Measurements from ENCODE around the gene BMP6. TPM values are rescaled to one million over a fixed set of nuclear protein-coding genes. Genes with fewer than 3 reads are reported as not detected.

Gene BMP6
- total RNA-seq, 1 experiment from 2014 or later = not detected

GRCh38 chr6:7758456-7758855 lies 32.6 kb downstream of the BMP6 start:
- no peak overlapping the region for H3K27ac ChIP-seq
- intact Hi-C loops (cut with micrococcal nuclease; ENCODE audit: unreplicated experiment) = no loop called here
- TF ChIP-seq, protein P1, sequence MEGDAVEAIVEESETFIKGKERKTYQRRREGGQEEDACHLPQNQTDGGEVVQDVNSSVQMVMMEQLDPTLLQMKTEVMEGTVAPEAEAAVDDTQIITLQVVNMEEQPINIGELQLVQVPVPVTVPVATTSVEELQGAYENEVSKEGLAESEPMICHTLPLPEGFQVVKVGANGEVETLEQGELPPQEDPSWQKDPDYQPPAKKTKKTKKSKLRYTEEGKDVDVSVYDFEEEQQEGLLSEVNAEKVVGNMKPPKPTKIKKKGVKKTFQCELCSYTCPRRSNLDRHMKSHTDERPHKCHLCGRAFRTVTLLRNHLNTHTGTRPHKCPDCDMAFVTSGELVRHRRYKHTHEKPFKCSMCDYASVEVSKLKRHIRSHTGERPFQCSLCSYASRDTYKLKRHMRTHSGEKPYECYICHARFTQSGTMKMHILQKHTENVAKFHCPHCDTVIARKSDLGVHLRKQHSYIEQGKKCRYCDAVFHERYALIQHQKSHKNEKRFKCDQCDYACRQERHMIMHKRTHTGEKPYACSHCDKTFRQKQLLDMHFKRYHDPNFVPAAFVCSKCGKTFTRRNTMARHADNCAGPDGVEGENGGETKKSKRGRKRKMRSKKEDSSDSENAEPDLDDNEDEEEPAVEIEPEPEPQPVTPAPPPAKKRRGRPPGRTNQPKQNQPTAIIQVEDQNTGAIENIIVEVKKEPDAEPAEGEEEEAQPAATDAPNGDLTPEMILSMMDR (conservative IDR thresholded peaks at IDR 0.05) = no peak
- TF ChIP-seq EZH2 (IDR thresholded peaks at IDR 0.05; ENCODE audit: low read depth) = no peak
- H3K4me1 ChIP-seq (replicated peaks; ENCODE audit: insufficient read depth) = peaks cover 16% of the 10 kb centered on the region; the same call in 1 of the 2 replicates
- ChIA-PET POLR2A (ENCODE audit: unreplicated experiment) (interaction anchor here (0.7 kb wide), 1 partner anchor 28 kb away, joined by 5 read pairs; no protein-coding TSS in a partner anchor), CTCF (no interaction called here)
- no peak overlapping the region for H3K4me3 ChIP-seq
- H4K20me1 ChIP-seq (ENCODE audit: insufficient read depth) = no peaks in the 10 kb centered on the region
- H3K27me3 ChIP-seq (ENCODE audit: insufficient read depth, low read depth) = no peaks in the 10 kb centered on the region
- 0 out of 2 replicates have a peak overlapping the region, but pooled peaks have one; percentile 4 for H3K4me2 ChIP-seq
- no peaks in the 10 kb centered on the region for H3K36me3 ChIP-seq (ENCODE audit: low read depth)
- peak; percentile 38 to 74 for DNase-seq
- no peak overlapping the region for H2AFZ ChIP-seq
- BruUV-seq (replicated peaks) = no TSS peak
- no peaks in the 10 kb centered on the region for H3K79me2 ChIP-seq (ENCODE audit: low read depth)
- no peaks in the 10 kb centered on the region for H3F3A ChIP-seq (ENCODE audit: insufficient read depth, low read depth)
- H3K9me3 ChIP-seq (ENCODE audit: insufficient read depth, low read depth) = no peaks in the 10 kb centered on the region
- H3K9me2 ChIP-seq (ENCODE audit: insufficient read depth) = no peaks in the 10 kb centered on the region

DNA sequence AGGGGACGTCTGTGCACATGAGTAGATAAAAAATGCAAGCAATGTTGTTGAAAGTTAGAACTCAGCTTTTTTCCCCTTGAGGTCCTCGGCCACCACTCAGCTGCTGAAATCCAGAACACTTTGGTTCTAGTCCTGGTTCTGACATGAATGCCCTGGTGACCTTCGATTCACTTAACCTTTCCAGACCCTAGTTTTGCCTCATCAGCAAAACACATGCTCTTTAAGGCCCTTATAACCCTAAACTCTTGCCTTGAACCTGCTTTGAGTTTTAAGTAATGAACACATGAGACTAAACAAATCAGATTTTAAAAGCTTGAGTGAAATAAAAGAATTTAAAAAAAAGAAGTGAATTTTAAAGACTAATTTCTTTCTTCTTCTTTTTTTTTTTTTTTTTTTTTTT lies 33.4 kb downstream of the BMP6 start:
- H3K4me1 ChIP-seq (replicated peaks; ENCODE audit: insufficient read depth) = peaks cover 16% of the 10 kb centered on the region; the same call in 1 of the 2 replicates
- CTCF ChIA-PET = no interaction called here
- no peaks in the 10 kb centered on the region for H3K9me2 ChIP-seq (ENCODE audit: insufficient read depth)
- H3K9me3 ChIP-seq (ENCODE audit: insufficient read depth, low read depth) = no peaks in the 10 kb centered on the region
- no peaks in the 10 kb centered on the region for H3F3A ChIP-seq (ENCODE audit: insufficient read depth, low read depth)
- no TSS peak for BruUV-seq (replicated peaks)
- no peak for DNase-seq
- no peaks in the 10 kb centered on the region for H3K79me2 ChIP-seq (ENCODE audit: low read depth)
- H3K27ac ChIP-seq = no peak overlapping the region
- no peak overlapping the region for H3K4me2 ChIP-seq
- no peaks in the 10 kb centered on the region for H3K36me3 ChIP-seq (ENCODE audit: low read depth)
- H2AFZ ChIP-seq = no peak overlapping the region
- TF ChIP-seq, protein P1 (conservative IDR thresholded peaks at IDR 0.05) = no peak
- TF ChIP-seq EZH2 (IDR thresholded peaks at IDR 0.05; ENCODE audit: low read depth) = no peak
- intact Hi-C loops (cut with micrococcal nuclease; ENCODE audit: unreplicated experiment) = no loop called here
- POLR2A ChIA-PET (ENCODE audit: unreplicated experiment) = no interaction called here
- H4K20me1 ChIP-seq (ENCODE audit: insufficient read depth) = no peaks in the 10 kb centered on the region
- H3K4me3 ChIP-seq = no peak overlapping the region
- H3K27me3 ChIP-seq (ENCODE audit: insufficient read depth, low read depth) = no peaks in the 10 kb centered on the region

- Histone ChIP-seq H3F3A (ENCODE audit: insufficient read depth, low read depth) (no peaks in the 10 kb centered on the region), H3K9me2 (ENCODE audit: insufficient read depth) (no peaks in the 10 kb centered on the region), H3K36me3 (ENCODE audit: low read depth) (no peaks in the 10 kb centered on the region), H3K4me1 (replicated peaks; ENCODE audit: insufficient read depth) (peaks cover 16% of the 10 kb centered on the region; the same call in 1 of the 2 replicates), H3K79me2 (ENCODE audit: low read depth) (no peaks in the 10 kb centered on the region), H2AFZ (no peak overlapping the region), H3K27ac (no peak overlapping the region), H3K9me3 (ENCODE audit: insufficient read depth, low read depth) (no peaks in the 10 kb centered on the region), H3K27me3 (ENCODE audit: insufficient read depth, low read depth) (no peaks in the 10 kb centered on the region), H3K4me2 (no peak overlapping the region), H4K20me1 (ENCODE audit: insufficient read depth) (no peaks in the 10 kb centered on the region), H3K4me3 (no peak overlapping the region)
- no peak for TF ChIP-seq EZH2 (IDR thresholded peaks at IDR 0.05; ENCODE audit: low read depth)
- TF ChIP-seq, protein P1 (conservative IDR thresholded peaks at IDR 0.05) = no peak
- POLR2A ChIA-PET (ENCODE audit: unreplicated experiment) = no interaction called here
- intact Hi-C loops (cut with micrococcal nuclease; ENCODE audit: unreplicated experiment) = no loop called here
- BruUV-seq (replicated peaks) = no TSS peak
- CTCF ChIA-PET = no interaction called here
- peak in 1 of 2 experiments; percentile 62 for DNase-seq
These were observed 35.2 kb downstream of the BMP6 start for GRCh38 chr6:7761051-7761450.
